RWPE1 (cell line): Measurements from ENCODE around the gene FN3KRP.

Source experiments
- CTCF ChIA-PET: fragments of 350-600 bp; sonication (Branson Sonifier 250); formaldehyde crosslinking; extraction: SDS; loops from one replicate; lab custom pipeline; 2021; lab: Yijun Ruan, JAX
- POLR2A ChIA-PET: fragments of 400-600 bp; formaldehyde crosslinking; extraction: SDS; loops from one replicate; lab custom pipeline; 2020; ENCODE audit warnings: antibody characterized with exemption; ENCODE audit not compliant: low non-redundant PET; lab: Yijun Ruan, JAX
- DNase-seq: peaks from one replicate; pipeline ENCODE4 v3.0.0; 2012; ENCODE audit warnings: low spot score
- H3K27ac ChIP-seq: fragments of 450-650 bp; 2 replicates; pipeline ENCODE4 v1.5.1; 2017
- TF ChIP-seq, protein P1 (sequence below): fragments of 450-650 bp; conservative IDR thresholded peaks from 2 replicates; pipeline ENCODE4 v1.5.1; 2017; ENCODE audit warnings: low read depth, mild to moderate bottlenecking

Gene FN3KRP

GRCh38 chr17:82723169-82723807 is 6.8 kb downstream of the FN3KRP start:
- ChIA-PET POLR2A (interaction anchor here (0.6 kb wide), 1 partner anchor 25 kb away, joined by 3 read pairs; the partner anchor contains the start of gene RAB40B), CTCF (interaction anchor here (0.6 kb wide), 1 partner anchor 20 kb away, joined by 3 read pairs; no protein-coding TSS in a partner anchor)
- DNase-seq = no peak
- TF ChIP-seq, protein P1, sequence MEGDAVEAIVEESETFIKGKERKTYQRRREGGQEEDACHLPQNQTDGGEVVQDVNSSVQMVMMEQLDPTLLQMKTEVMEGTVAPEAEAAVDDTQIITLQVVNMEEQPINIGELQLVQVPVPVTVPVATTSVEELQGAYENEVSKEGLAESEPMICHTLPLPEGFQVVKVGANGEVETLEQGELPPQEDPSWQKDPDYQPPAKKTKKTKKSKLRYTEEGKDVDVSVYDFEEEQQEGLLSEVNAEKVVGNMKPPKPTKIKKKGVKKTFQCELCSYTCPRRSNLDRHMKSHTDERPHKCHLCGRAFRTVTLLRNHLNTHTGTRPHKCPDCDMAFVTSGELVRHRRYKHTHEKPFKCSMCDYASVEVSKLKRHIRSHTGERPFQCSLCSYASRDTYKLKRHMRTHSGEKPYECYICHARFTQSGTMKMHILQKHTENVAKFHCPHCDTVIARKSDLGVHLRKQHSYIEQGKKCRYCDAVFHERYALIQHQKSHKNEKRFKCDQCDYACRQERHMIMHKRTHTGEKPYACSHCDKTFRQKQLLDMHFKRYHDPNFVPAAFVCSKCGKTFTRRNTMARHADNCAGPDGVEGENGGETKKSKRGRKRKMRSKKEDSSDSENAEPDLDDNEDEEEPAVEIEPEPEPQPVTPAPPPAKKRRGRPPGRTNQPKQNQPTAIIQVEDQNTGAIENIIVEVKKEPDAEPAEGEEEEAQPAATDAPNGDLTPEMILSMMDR = no peak
- H3K27ac ChIP-seq = peak overlapping the region; percentile 8

GRCh38 chr17:82726427-82726826 is 9.9 kb downstream of the FN3KRP start:
- TF ChIP-seq, protein P1 = no peak
- ChIA-PET CTCF (interaction anchor here (0.6 kb wide), 1 partner anchor 14 kb away, joined by 3 read pairs; no protein-coding TSS in a partner anchor), POLR2A (no interaction called here)
- no peak overlapping the region for H3K27ac ChIP-seq
- no peak for DNase-seq

DNA sequence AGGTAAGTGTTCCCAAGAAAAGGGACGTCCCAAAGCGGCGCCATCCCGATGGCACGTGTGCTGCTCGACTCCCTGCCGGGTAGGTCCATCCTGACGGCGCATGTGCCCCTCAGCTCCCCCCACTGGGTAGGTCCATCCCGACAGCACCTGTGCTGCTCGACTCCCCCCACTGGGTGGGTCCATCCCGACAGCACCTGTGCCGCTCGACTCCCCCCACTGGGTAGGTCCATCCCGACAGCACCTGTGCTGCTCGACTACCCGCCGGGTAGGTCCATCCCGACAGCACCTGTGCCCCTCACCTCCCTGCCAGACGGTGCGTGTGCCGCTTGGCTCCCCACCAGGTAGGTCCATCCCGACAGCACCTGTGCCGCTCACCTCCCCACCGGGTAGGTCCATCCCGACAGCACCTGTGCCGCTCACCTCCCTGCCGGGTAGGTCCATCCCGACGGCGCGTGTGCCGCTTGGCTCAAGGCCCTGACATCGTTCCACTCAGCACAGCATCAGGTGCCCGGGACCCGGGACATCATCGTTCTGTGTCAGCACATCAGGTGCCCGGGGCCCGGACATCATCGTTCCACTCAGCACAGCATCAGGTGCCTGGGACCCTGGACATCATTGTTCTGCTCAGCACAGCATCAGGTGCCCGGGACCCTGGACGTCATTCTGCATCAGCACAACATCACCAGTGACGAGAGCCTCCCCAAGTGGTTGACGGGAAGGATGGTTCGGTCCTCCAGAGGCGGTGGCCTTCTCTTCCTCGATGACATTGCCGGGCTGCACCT is 13.2 kb downstream of the FN3KRP start:
- DNase-seq = no peak
- ChIA-PET POLR2A (no interaction called here), CTCF (interaction anchor here (0.6 kb wide), 1 partner anchor 10 kb away, joined by 3 read pairs; no protein-coding TSS in a partner anchor)
- no peak overlapping the region for H3K27ac ChIP-seq
- TF ChIP-seq, protein P1 = no peak

- peak overlapping the region; percentile 6; the same call in 1 of the 2 replicates for H3K27ac ChIP-seq
- POLR2A ChIA-PET = no interaction called here
- CTCF ChIA-PET = no interaction called here
- no peak for DNase-seq
- TF ChIP-seq, protein P1 = no peak
Measured at GRCh38 chr17:82732118-82732743, 15.7 kb downstream of the FN3KRP start.

DNA sequence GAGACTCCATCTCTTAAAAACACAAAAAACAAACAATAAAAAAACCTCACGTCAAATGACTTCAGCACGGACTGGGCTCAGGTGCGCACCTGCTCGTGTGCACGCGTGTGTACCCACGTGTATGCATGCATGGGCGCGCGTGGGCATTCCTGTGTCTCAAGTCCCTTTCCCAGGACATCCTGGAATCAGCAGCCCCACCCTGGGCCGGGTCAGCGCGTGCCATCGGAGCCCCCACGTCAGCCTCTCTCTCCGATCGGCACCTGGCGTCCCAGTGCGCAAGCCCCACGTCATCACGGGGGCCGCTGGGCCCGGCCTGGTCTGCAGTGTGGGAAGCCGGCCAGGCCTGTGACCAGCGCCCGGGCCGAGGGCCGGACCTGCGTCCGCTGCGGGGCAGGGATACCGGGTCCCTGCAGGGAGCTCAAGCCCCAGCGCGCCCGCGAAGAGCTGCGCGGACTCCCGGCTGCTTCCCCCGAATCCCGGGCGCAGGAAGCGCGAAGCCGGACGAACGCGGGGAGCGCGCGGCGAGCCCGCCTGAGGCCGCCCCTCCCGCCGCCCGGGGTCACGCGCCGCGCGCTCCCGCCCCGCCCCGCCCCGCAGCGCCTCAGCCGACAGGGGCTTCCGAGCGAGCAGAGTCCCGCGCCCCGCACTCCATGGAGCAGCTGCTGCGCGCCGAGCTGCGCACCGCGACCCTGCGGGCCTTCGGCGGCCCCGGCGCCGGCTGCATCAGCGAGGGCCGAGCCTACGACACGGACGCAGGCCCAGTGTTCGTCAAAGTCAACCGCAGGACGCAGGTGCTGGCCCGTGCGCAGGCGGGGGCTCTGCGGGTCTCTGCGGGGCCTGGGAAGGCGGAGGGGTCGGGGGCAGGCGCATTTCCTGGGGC is 18.7 kb downstream of the FN3KRP start, which contains the start of gene FN3K:
Gene FN3K, plus strand, starts transcription at position 629 of the 880 bp plus-strand sequence. Its CDS starts 22 bp downstream, at position 651.
- ChIA-PET CTCF (no interaction called here), POLR2A (no interaction called here)
- TF ChIP-seq, protein P1 = no peak
- peak; percentile 54 for DNase-seq
- peak within 1 kb of the TSS; percentile 63 for H3K27ac ChIP-seq
